Activated CD4-positive, CD25-positive, alpha-beta regulatory T cell treated with anti-CD3 and anti-CD28 coated beads, Interleukin-2, amount 50 U/mL, for 72 hours (primary cell): ENCODE data around the gene NINJ2.

Experiments
- DNase-seq: peaks from one replicate; pipeline ENCODE4 v3.0.0; 2021

Gene NINJ2

GRCh38 chr12:524167-524951 is 138.9 kb downstream of the NINJ2 start:
- no peak for DNase-seq

- DNase-seq = no peak
Measured at GRCh38 chr12:522692-523378, 140.4 kb downstream of the NINJ2 start.

GRCh38 chr12:520119-520518 is 143.1 kb downstream of the NINJ2 start:
- DNase-seq = no peak

- no peak for DNase-seq
Measured at GRCh38 chr12:517538-517937, 145.7 kb downstream of the NINJ2 start.
